Neuronal stem cell (in vitro differentiated cells): Measurements from ENCODE around the gene SLC2A14.
"Not testable (repeated sequence)": the region's sequence is repeated elsewhere in the genome, so short reads cannot be mapped to it uniquely, and the experiment has no call there.

ENCODE experiments used
- DNase-seq: peaks from one replicate; pipeline ENCODE4 v3.0.0-alpha.2; 2013; ENCODE audit warnings: low spot score
- H2AFZ ChIP-seq: one replicate; pipeline ENCODE4 v1.6.1; 2013; ENCODE audit warnings: mild to moderate bottlenecking, low read length, inconsistent platforms
- H2AK5ac ChIP-seq: 2 replicates; pipeline ENCODE4 v1.6.1; 2013; ENCODE audit warnings: low read depth, mild to moderate bottlenecking, inconsistent platforms, low read length, moderate library complexity, mixed read lengths
- H2BK120ac ChIP-seq: 2 replicates; pipeline ENCODE4 v1.6.1; 2013; ENCODE audit warnings: low read depth, mild to moderate bottlenecking, inconsistent platforms, low read length, moderate library complexity, mixed read lengths
- H2BK12ac ChIP-seq: one replicate; pipeline ENCODE4 v1.6.1; 2013; ENCODE audit warnings: low read length, inconsistent platforms
- H2BK15ac ChIP-seq: 2 replicates; pipeline ENCODE4 v1.6.1; 2013; ENCODE audit warnings: mild to moderate bottlenecking, low read length, inconsistent platforms, mixed read lengths
- H2BK5ac ChIP-seq: one replicate; pipeline ENCODE4 v1.6.1; 2013; ENCODE audit warnings: inconsistent platforms, mild to moderate bottlenecking, low read length, moderate library complexity
- H3K14ac ChIP-seq: one replicate; pipeline ENCODE4 v1.6.1; 2013; ENCODE audit warnings: low read length, inconsistent platforms
- H3K18ac ChIP-seq: 2 replicates; pipeline ENCODE4 v1.6.1; 2013; ENCODE audit warnings: low read length, inconsistent platforms
- H3K23ac ChIP-seq: 2 replicates; pipeline ENCODE4 v1.6.1; 2013; ENCODE audit warnings: low read depth, mild to moderate bottlenecking, mixed read lengths, low read length, inconsistent platforms; ENCODE audit not compliant: poor library complexity
- H3K27ac ChIP-seq: replicated peaks from 3 replicates; pipeline ENCODE4 v1.5.1; 2013; ENCODE audit warnings: low read length, inconsistent platforms
- H3K27me3 ChIP-seq, 3 experiments: 2 replicates each; pipeline ENCODE4 v1.6.1; 2013; ENCODE audit warnings: low read length in 3 of 3, mild to moderate bottlenecking in 2 of 3, inconsistent platforms in 1 of 3, low read depth in 1 of 3, mixed read lengths in 1 of 3, moderate library complexity in 1 of 3; ENCODE audit not compliant: control insufficient read depth in 3 of 3, insufficient read depth in 3 of 3
- H3K36me3 ChIP-seq, 2 donors: replicated peaks in 1 of 2; 2 replicates each; pipeline ENCODE4 v1.6.1; 2013; ENCODE audit warnings: low read length in 2 of 2; ENCODE audit not compliant: control insufficient read depth in 2 of 2, insufficient read depth in 2 of 2
- H3K4ac ChIP-seq: 2 replicates; pipeline ENCODE4 v1.6.1; 2013; ENCODE audit warnings: inconsistent platforms, mild to moderate bottlenecking, low read length, moderate library complexity
- H3K4me1 ChIP-seq, 2 donors: 1 replicate in 1 of 2; 2 replicates in 1 of 2; pipeline ENCODE4 v1.6.1; 2013; ENCODE audit warnings: low read length in 2 of 2, low read depth in 1 of 2; ENCODE audit not compliant: control insufficient read depth in 2 of 2, insufficient read depth in 1 of 2
- H3K4me2 ChIP-seq: one replicate; pipeline ENCODE4 v1.6.1; 2013; ENCODE audit warnings: mild to moderate bottlenecking, low read length, inconsistent platforms; ENCODE audit not compliant: insufficient read depth, poor library complexity, severe bottlenecking
- H3K4me3 ChIP-seq, 2 donors: 2 replicates each; pipeline ENCODE4 v1.5.1; 2013; ENCODE audit warnings: low read length in 2 of 2, mild to moderate bottlenecking in 2 of 2, inconsistent platforms in 1 of 2, moderate library complexity in 1 of 2
- H3K79me1 ChIP-seq: one replicate; pipeline ENCODE4 v1.6.1; 2013; ENCODE audit warnings: low read depth, mild to moderate bottlenecking, inconsistent platforms, low read length, moderate library complexity
- H3K9ac ChIP-seq: one replicate; pipeline ENCODE4 v1.6.1; 2013; ENCODE audit warnings: mild to moderate bottlenecking, low read depth, low read length, inconsistent platforms; ENCODE audit not compliant: poor library complexity
- H3K9me3 ChIP-seq, 2 donors: replicated peaks in 1 of 2; 2 replicates each; pipeline versions ENCODE3 to v1.6.1; 2013; ENCODE audit warnings: low read length in 2 of 2, mild to moderate bottlenecking in 2 of 2, inconsistent platforms in 1 of 2, low read depth in 1 of 2, mixed read lengths in 1 of 2, moderate library complexity in 1 of 2; ENCODE audit not compliant: control insufficient read depth in 2 of 2, insufficient read depth in 1 of 2
- H4K8ac ChIP-seq: one replicate; pipeline ENCODE4 v1.6.1; 2013; ENCODE audit warnings: low read depth, mild to moderate bottlenecking, inconsistent platforms, low read length, moderate library complexity
- H4K91ac ChIP-seq: one replicate; pipeline ENCODE4 v1.6.1; 2013; ENCODE audit warnings: low read length, low read depth, mild to moderate bottlenecking, inconsistent platforms; ENCODE audit not compliant: poor library complexity
- WGBS, 2 donors: extraction: QIAGEN DNeasy Blood & Tissue Kit; methylation state at CpG; one replicate each; pipeline ENCODE4 v1.1.7; 2013; ENCODE audit warnings: missing lambda C conversion rate in 2 of 2, mixed read lengths in 1 of 2; ENCODE audit not compliant: insufficient read length in 2 of 2, insufficient replicate concordance in 1 of 2; ENCODE audit errors: extremely low coverage in 2 of 2; 5-methylcytosine and 5-hydroxymethylcytosine counted together

SLC2A14 gene

DNA sequence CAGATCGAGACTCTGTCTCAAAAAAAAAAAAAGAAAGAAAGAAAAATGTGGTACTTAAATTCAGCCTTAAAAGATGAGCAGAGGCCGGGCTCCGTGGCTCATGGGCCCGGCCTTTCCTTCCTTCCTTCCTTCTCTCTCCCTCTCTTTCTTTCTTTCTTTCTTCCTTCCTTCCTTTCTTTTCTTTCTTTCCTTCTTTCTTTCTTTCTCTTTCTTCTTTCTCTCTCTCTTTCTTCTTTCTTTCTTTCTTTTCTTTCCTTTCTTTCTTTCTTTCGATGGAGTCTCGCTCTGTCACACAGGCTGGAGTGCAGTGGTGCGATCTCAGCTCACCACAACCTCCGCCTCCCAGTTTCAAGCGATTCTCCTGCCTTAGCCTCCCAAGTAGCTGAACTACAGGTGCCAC, 89.3 kb downstream of the SLC2A14 start:
- not testable (repeated sequence) for H2BK120ac ChIP-seq, H2BK5ac ChIP-seq, H3K14ac ChIP-seq, H3K18ac ChIP-seq, H4K8ac ChIP-seq, H3K9ac ChIP-seq, DNase-seq, H3K4ac ChIP-seq, H2BK15ac ChIP-seq, H3K27ac ChIP-seq, H3K4me3 ChIP-seq, H3K23ac ChIP-seq, H3K27me3 ChIP-seq, H4K91ac ChIP-seq, H3K9me3 ChIP-seq, H2AFZ ChIP-seq, H3K4me1 ChIP-seq, H2AK5ac ChIP-seq, H2BK12ac ChIP-seq, H3K36me3 ChIP-seq, H3K79me1 ChIP-seq, H3K4me2 ChIP-seq
- no CpG with 5 or more reads among the region's 9 CpGs for WGBS, 2 donors

DNA sequence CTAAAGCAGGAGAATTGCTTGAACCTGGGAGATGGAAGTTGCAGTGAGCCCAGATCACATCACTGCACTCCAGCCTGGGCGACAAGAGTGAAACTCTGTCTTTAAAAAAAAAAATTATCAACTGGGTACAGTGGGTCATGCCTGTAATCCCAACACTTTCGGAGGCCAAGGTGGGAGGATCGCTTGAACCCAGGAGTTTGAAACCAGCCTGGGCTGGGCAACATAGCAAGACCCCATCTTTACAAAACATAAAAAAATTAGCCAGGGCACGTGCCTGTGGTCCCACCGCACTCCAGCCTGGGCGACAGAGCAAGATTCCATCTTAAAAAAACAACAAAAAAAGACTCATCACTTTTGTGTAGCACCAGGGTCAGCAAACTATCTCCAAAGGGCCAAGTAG, 90.7 kb downstream of the SLC2A14 start:
- Histone ChIP-seq H4K91ac (no peak overlapping the region), H3K14ac (no peak overlapping the region), H2AFZ (no peak overlapping the region), H3K27ac (no peak overlapping the region), H2BK120ac (no peak overlapping the region), H3K9ac (no peak overlapping the region), H3K18ac (no peak overlapping the region), H3K4me3 (no peak overlapping the region), H3K4me2 (no peak overlapping the region), H3K9me3 (no peaks in the 10 kb centered on the region), H3K79me1 (no peaks in the 10 kb centered on the region), H3K27me3 (no peaks in the 10 kb centered on the region), H3K4ac (no peak overlapping the region), H3K4me1 (no peaks in the 10 kb centered on the region), H2BK15ac (no peak overlapping the region), H3K23ac (no peak overlapping the region), H3K36me3 (no peaks in the 10 kb centered on the region), H2BK5ac (no peak overlapping the region), H4K8ac (no peak overlapping the region), H2BK12ac (no peak overlapping the region), H2AK5ac (no peak overlapping the region)
- no peak for DNase-seq
- WGBS, 2 donors = no CpG with 5 or more reads among the region's 6 CpGs

DNA sequence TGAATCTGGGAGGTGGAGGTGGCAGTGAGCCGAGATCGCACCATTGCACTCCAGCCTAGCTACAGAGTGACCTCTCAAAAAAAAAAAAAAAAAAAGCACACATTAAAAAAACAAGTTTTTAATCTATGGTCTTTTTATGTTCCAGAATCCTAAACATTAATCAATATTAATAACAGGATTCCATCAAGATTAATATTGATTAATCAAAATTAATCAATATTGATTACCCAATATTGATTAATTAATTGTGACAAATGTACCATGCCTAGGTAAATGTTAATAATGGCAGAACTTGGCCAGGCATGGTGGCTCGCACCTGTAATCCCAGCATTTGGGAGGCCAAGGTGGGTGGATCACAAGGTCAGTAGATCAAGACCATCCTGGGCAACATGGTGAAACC, 91.4 kb downstream of the SLC2A14 start:
- H3K36me3 ChIP-seq = no peaks in the 10 kb centered on the region
- no peak overlapping the region for H2BK5ac ChIP-seq
- no peaks in the 10 kb centered on the region for H3K27me3 ChIP-seq
- H2AK5ac ChIP-seq = no peak overlapping the region
- no peak overlapping the region for H3K18ac ChIP-seq
- DNase-seq = no peak
- no peak overlapping the region for H4K8ac ChIP-seq
- H2BK15ac ChIP-seq = no peak overlapping the region
- no peaks in the 10 kb centered on the region for H3K9me3 ChIP-seq
- no peak overlapping the region for H3K4me2 ChIP-seq
- H3K79me1 ChIP-seq = no peaks in the 10 kb centered on the region
- H3K14ac ChIP-seq = no peak overlapping the region
- no peak overlapping the region for H2BK120ac ChIP-seq
- H3K27ac ChIP-seq = no peak overlapping the region
- no peak overlapping the region for H2AFZ ChIP-seq
- H3K4me3 ChIP-seq = no peak overlapping the region
- no peak overlapping the region for H3K9ac ChIP-seq
- no peak overlapping the region for H2BK12ac ChIP-seq
- H3K4ac ChIP-seq = no peak overlapping the region
- no peak overlapping the region for H4K91ac ChIP-seq
- no peaks in the 10 kb centered on the region for H3K4me1 ChIP-seq
- no peak overlapping the region for H3K23ac ChIP-seq
- no CpG with 5 or more reads among the region's 3 CpGs for WGBS, 2 donors

DNA sequence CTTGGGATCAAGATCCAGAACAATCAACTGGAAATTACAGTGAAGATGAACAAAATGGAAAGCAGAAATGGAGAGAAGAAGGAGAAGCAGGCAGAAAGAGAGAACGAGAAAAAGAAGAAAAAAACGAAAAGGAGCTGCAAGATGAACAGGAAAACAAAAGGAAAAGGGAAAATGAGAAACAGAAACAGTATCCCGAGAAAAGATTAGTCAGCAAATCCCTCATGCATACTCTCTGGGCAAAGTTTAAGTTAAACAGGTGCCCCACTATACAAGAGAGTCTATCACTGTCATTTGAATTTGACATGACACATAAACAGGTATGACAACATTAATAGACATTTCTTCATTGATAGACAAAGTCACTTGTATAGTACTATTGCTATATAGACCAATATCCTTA, 102.7 kb downstream of the SLC2A14 start:
- Histone ChIP-seq H3K4me2 (no peak overlapping the region), H2BK12ac (no peak overlapping the region), H3K27ac (no peak overlapping the region), H3K4me3 (no peak overlapping the region), H2AK5ac (no peak overlapping the region), H3K4me1 (no peaks in the 10 kb centered on the region), H3K14ac (no peak overlapping the region), H4K8ac (no peak overlapping the region), H3K18ac (no peak overlapping the region), H3K36me3 (peaks cover 0 to 1% of the 10 kb centered on the region in 2 donors), H3K79me1 (no peaks in the 10 kb centered on the region), H4K91ac (no peak overlapping the region), H2BK5ac (no peak overlapping the region), H3K27me3 (no peaks in the 10 kb centered on the region), H2AFZ (no peak overlapping the region), H3K4ac (no peak overlapping the region), H2BK15ac (no peak overlapping the region), H3K9ac (no peak overlapping the region), H3K23ac (no peak overlapping the region), H2BK120ac (no peak overlapping the region), H3K9me3 (peaks cover 0 to 2% of the 10 kb centered on the region in 2 donors)
- no CpG with 5 or more reads among the region's 3 CpGs for WGBS, 2 donors
- no peak for DNase-seq
